ENCODE data around the gene NR2C2AP. TPM values are rescaled to one million over a fixed set of nuclear protein-coding genes. Genes with fewer than 3 reads are reported as not detected.
"Not testable (repeated sequence)": the region's sequence is repeated elsewhere in the genome, so short reads cannot be mapped to it uniquely, and the experiment has no call there.

Gene NR2C2AP, protein sequence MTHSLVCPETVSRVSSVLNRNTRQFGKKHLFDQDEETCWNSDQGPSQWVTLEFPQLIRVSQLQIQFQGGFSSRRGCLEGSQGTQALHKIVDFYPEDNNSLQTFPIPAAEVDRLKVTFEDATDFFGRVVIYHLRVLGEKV
- 13.6 TPM for polyA plus RNA-seq (2013, experiment 1 of 2; ENCODE audit: insufficient read length)
- polyA plus RNA-seq (2013, experiment 2 of 2; ENCODE audit: insufficient read length): 7.9 TPM

- DNase-seq: peak; percentile 83
Measured at GRCh38 chr19:19203012-19203856, at the start of gene NR2C2AP. NR2C2AP (minus strand) TSS chr19:19203414; CDS start chr19:19203060, 354 bp downstream.

DNA sequence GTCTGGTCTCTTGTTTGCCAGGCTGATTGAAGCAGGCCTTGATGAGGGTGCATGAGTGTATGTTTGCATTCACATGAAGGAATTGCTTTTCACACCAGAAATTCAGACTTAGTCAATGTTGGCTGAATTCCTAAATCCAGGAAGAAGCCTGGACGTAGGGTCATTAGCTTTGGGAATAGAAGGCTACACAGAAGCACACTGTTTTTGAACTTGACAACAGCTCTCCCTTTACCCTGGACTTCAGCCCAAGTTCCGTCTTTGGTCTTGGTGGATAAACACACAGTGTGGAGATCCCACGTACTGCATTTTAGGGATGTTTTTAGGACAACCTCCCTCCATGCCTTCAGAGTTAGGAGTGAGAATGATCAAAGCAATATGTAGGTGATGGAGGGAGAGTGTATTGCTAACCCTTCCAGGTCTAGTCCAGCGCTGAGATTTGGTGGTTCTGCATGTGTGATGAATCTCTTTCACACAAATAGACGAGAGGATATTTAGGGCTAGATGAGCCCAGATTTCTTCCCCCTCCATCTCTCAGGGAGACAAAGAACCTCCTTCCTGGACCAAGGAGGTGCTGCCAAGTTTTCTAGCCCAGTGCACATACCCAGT lies 47.1 kb upstream of the NR2C2AP start:
- no peak for DNase-seq

DNA sequence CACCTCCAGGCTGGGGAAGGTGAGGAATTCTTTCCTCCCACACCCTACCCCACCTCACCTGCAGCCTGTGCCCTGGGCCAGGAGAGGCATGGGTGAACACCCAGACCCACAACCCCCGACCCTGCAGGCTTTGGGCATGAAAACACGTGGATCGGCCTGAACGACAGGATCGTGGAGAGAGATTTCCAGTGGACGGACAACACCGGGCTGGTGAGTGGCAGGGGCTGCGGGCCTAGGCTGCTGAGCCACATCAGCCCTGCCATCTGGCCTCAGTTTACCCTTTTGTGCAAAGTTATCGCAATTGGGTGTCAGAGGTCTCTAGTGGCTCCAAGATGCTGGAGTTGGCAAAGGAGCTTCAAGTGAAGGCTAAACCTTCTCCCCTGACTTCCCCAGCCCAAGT lies 37.3 kb upstream of the NR2C2AP start:
- no peak for DNase-seq

DNA sequence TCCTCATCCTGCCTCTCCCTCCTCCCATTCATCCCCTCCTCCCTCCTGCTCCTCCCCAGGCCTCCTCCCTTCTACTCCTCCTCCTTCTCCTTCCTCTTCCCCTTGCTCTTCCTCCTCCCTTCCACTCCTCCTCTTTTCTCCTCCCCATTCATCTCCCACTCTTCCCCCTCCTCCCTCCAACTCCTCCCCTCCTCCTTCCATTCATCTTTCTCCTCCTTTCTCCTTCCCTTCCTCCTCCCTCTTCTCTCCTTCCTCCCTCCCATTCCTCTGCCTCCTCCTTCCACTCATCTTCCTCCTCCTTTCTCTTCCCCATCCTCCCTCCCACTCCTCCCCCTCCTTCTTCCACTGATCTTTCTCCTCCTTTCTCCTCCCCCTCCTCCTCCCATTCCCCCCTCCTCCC lies 36.5 kb upstream of the NR2C2AP start:
- DNase-seq: no peak

DNA sequence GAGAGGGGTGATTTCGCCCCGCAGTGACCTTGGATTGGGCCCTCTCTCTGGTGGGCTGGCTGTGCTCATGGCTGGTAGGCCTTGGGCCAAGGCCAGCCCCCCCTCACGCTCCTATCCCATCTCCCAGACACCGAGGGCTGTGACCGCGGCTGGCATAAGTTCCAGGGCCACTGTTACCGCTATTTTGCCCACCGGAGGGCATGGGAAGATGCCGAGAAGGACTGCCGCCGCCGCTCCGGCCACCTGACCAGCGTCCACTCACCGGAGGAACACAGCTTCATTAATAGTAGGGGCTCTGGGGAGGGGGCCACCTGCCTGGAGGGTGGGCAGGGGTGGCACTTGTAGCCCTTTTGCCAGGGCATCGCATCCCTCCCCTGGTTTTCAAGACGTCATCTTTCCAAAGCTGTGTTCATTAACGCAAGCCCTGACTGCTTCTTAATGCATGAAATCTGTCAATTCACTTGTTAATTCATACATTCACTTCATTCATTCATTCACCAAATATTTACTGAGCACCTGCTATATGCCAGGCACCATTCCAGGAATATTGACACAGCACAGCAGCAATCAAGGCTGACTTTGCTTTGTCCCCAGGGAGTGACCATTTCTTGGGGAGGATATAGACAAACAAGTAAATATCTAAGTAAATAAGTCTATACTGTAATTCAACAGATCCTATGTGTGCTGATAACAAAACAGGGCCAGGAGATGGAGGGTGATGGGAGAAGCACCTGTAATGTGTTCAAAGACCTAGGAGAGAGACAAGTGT lies 35.1 kb upstream of the NR2C2AP start:
- DNase-seq: no peak

DNA sequence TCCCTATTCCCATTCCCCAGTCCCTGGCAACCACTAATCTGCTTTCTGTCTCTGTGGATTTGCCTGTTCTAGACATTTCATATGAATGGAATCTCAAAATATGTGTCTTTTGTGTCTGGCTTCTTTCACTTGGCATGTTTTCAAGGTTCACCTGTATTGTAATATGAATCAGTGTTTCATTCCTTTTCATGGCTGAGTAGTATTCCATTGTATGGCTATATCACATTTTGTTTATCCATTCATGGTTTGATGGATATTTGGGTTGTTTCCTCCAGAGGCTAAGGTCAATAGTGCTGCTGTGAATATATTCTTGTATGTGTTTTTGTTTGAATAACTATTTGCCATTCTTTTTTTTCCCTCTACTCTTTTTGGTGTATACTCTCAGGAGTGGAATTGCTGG lies 33.0 kb upstream of the NR2C2AP start:
- DNase-seq: no peak

DNA sequence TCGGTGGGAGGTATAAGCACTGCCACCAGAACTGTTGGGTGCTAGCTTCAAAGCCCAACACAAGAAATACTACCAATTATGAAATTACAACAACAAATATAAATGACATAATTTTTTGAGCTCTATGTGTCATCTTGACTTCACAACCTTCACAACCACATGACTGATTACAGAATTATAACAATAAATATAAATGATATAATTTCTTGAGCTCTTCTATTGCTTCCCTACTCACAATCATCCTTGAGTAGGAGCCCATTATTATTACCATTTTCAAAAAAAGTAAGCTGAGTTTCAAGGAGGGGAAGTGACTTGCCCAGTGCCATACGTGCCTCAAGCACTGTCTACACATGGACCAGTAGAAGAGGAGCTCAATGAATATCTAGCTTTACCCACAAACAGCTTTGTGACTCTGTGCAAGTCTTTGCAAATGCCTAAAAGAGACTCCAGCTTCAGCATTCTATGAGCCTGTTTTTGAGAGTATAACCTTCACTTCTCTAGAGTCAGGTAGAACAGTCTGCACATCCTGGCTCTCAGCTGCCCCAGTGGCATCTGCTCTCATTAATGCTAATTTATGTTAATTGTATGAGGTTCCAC lies 31.1 kb upstream of the NR2C2AP start:
- DNase-seq: no peak

DNA sequence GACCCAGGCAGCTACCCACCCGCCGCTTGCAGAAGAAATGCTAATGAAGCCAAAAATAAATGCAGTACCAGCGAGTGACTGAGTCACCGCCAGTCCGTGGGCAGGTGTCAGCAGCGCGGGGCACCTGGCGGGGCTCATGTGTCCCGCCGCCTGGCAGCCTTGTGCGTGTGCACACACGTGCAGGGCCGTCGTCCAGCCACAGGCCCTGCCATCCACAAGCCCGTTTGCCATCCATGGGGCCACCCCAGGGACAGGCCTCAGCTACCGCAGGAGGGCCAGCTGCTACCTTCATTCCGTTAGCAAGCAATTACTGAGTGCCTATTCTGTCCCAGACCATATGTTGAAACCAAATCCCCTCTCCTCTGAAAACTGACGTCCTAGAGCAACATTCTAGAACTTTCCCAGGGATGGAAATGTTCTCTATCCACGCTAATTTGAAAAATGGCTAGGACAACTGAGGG lies 29.1 kb upstream of the NR2C2AP start:
- no peak for DNase-seq

DNA sequence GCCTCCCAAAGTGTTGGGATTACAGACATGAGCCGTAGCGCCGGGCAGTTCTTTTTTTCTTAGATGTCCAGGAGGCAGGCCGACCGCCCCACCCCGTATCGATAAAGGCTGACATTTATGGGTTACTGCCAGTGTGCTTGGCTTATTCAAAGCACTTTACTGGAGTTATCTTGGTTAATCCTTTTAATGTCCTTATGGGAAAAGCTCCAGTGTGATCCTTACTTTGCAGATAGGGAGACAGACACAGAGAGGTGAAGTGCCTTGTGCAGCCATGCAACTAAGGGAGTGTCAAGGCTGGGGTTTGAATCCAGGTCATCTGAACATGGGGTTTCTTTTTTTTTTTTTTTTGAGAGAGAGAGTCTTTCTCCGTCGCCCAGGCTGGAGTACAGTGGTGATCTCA lies 27.8 kb upstream of the NR2C2AP start:
- DNase-seq: no peak

GRCh38 chr19:19229701-19230100 lies 26.5 kb upstream of the NR2C2AP start:
- no peak for DNase-seq

GRCh38 chr19:19227217-19227616 lies 24.0 kb upstream of the NR2C2AP start:
- DNase-seq: no peak

- no peak for DNase-seq
Measured at GRCh38 chr19:19226663-19227062, 23.4 kb upstream of the NR2C2AP start.

DNA sequence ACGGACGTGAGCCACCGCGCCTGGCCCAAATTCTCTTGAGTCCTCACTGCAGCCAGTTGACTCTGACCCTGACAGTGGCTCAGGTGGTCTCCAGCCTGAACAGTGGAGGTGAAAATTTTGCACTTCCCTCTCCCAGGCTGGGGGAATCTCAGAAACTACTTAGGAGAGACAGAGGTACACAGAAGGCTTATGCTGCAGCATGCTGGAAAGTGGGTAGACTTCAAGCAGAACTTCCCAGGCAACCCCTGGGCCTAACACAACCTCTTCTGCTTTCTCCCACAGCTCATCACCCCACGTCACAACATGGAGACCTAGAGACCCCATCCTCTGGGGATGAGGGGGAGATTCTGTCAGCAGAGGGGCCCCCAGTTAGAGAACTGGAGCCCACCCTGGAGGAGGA lies 23.0 kb upstream of the NR2C2AP start:
- DNase-seq: no peak

GRCh38 chr19:19224852-19225494 lies 21.8 kb upstream of the NR2C2AP start:
- DNase-seq: peak; percentile 64

GRCh38 chr19:19224150-19224851 lies 21.1 kb upstream of the NR2C2AP start:
- no peak for DNase-seq

DNA sequence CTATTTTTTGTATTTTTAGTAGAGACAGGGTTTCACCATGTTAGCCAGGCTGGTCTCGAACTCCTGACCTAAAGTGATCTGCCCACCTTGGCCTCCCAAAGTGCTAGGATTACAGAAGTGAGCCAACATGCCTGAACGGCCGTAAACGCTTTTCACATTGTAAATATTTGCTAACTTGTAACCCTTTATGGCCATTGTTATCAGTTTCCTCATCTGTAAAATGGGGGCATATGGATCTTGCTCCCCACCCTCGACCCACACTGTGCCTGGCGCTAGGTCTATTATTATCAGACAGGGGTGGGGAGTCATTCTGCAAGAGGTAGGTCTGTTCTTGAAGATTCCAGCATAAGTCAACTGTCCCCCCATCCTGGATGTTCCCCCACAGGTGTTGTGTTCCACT lies 20.4 kb upstream of the NR2C2AP start:
- DNase-seq: no peak

DNA sequence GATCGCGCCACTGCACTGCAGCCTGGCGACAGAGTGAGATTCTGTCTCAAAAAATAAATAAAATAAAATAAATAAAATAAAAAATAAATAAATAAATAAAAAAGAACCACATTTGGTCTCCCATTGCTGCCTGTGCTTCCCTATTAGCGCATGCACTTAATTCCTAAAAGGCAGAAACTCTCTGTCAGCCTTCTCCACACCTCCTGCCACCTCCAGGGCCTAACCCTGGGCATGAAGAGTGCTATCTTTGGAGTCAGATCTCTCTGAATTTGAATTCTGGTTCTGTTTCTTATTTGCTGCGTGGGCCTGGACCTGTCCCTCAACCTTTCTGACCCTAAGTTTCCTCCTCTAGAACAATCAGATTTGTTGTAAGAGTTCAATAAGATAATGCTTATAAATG lies 19.8 kb upstream of the NR2C2AP start:
- DNase-seq: no peak

DNA sequence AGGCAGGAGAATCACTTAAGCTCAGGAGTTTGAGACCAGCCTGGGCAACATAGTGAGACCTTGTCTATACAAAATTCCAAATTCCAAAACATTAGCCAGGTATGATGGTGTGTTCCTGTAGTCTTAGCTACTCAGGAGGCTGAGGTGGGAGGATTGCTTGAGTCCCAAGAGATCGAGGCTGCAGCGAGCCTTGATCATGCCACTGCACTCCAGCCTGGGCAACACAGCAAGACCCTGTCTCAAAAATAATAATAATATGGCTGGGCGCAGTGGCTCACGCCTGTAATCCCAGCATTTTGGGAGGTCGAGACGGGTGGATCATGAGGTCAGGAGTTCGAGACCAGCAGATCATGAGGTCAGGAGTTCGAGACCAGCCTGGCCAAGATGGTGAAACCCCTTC lies 17.8 kb upstream of the NR2C2AP start:
- DNase-seq: not testable (repeated sequence)

GRCh38 chr19:19218911-19219310 lies 15.7 kb upstream of the NR2C2AP start:
- DNase-seq: no peak

DNA sequence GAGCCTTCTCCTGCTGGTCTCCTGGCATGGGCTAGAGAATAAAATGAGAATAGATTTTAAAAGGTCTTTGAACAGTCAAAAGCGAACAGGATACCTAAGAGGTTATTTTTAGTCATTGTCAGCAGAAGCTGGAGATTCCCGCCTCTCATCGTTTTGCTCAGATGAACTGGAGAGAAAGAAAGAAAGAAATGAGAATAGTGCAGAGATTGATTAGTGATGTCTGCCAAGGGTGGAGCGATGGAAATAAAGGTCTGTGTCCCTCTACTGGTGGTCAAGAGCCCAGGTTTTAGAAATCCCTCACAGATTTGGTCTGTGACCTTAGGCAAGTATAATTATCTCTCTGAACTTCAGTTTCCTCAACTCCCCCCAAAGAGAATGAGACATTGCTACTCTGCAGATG lies 13.9 kb upstream of the NR2C2AP start:
- DNase-seq: peak; percentile 33

GRCh38 chr19:19215792-19216191 lies 12.6 kb upstream of the NR2C2AP start:
- DNase-seq: no peak
